A549 treated with CORT108297 at 1 μM for 4 hours (cell line): Measurements from ENCODE around the gene CAPN5. TPM values are rescaled to one million over a fixed set of nuclear protein-coding genes. Genes with fewer than 3 reads are reported as not detected.

Source experiments
- total RNA-seq: library from RNA; stranded (reverse); fragments of 200-300 nt; extraction: Qiagen RNA extraction; gene quantifications from 5 replicates; pipeline ENCODE4 v1.2.3, GENCODE V29; 2022

Gene CAPN5
- 6.8 to 9.8 TPM (median 8.6 TPM) in 5 replicates for total RNA-seq

GRCh38 chr11:77066229-77067042 is at the start of gene CAPN5:
CAPN5 (plus strand) TSS chr11:77066971; CDS start chr11:77084887, 17,916 bp downstream.

GRCh38 chr11:77102246-77103210 is 35.8 kb downstream of the CAPN5 start, which contains the start of gene OMP:
OMP (plus strand) TSS chr11:77102840; CDS start chr11:77102840, 0 bp downstream.

GRCh38 chr11:77127920-77128691 is 61.3 kb downstream of the CAPN5 start, which contains the start of gene MYO7A:
MYO7A (plus strand) TSS chr11:77128246; CDS start chr11:77130635, 2,389 bp downstream.

Other genes starting within 250 kb of the CAPN5 start
- gene ACER3, start 206.1 kb upstream of the CAPN5 start, total RNA-seq: 13.6 to 20.8 TPM (median 18.7 TPM) in 5 replicates
- 0.07 to 0.23 TPM (median 0.17 TPM) in 5 replicates for gene B3GNT6, start 32.6 kb upstream of the CAPN5 start, total RNA-seq
- not detected in 5 replicates for gene OMP, start 35.9 kb downstream of the CAPN5 start, total RNA-seq
- 1.2 to 1.5 TPM (median 1.2 TPM) in 5 replicates for gene MYO7A, start 61.3 kb downstream of the CAPN5 start, total RNA-seq
- not detected in 5 replicates for gene GDPD4, start 234.7 kb downstream of the CAPN5 start, total RNA-seq